Esophagus muscularis mucosa (tissue), 4 donors: Measurements from ENCODE around the gene PUS7. TPM values are rescaled to one million over a fixed set of nuclear protein-coding genes. Genes with fewer than 3 reads are reported as not detected.
A peak's percentile ranks its signal among the peaks of the same experiment; 100 is the strongest.
"Not testable (repeated sequence)": the region's sequence is repeated elsewhere in the genome, so short reads cannot be mapped to it uniquely, and the experiment has no call there.

Experiments used
- DNase-seq: peaks from one replicate; pipeline ENCODE4 v3.0.0-alpha.2; 2017; ENCODE audit errors: extremely low spot score
- H3K27ac ChIP-seq, 4 donors: fragments of 200-600 bp; sonication (generic); replicated peaks in 1 of 4; 1 replicate in 3 of 4; 2 replicates in 1 of 4; pipeline ENCODE4 v1.5.1; 2016 to 2019; ENCODE audit warnings: mild to moderate bottlenecking in 1 of 4
- H3K27me3 ChIP-seq, 4 donors: fragments of 200-600 bp; sonication (generic); one replicate each; pipeline versions ENCODE4 v1.5.1 to v1.6.0; 2016 to 2019
- H3K36me3 ChIP-seq, 4 donors: fragments of 200-600 bp; sonication (generic); one replicate each; pipeline ENCODE4 v1.5.1; 2016 to 2019
- H3K4me1 ChIP-seq, 4 donors: fragments of 200-600 bp; sonication (generic); one replicate each; pipeline ENCODE4 v1.5.1; 2016 to 2019
- H3K4me3 ChIP-seq, 4 donors: fragments of 200-600 bp; sonication (generic); 1 replicate in 2 of 4; 2 replicates in 2 of 4; pipeline ENCODE4 v1.5.1; 2016 to 2019; ENCODE audit warnings: mild to moderate bottlenecking in 4 of 4, moderate library complexity in 1 of 4
- H3K9me3 ChIP-seq, 4 donors: fragments of 200-600 bp; sonication (generic); 1 replicate in 3 of 4; 2 replicates in 1 of 4; pipeline ENCODE4 v1.5.1; 2016 to 2019
- CTCF ChIP-seq, 3 experiments: fragments of 200-600 bp in 2 of 3; fragments of 450-650 bp in 1 of 3; sonication (generic) in 2 of 3; IDR thresholded peaks; one replicate each; pipeline ENCODE4 v1.5.1; 2017 to 2019; ENCODE audit warnings: antibody characterized with exemption in 3 of 3, mild to moderate bottlenecking in 2 of 3, moderate library complexity in 1 of 3
- EP300 ChIP-seq: sonication (generic); formaldehyde crosslinking; IDR thresholded peaks from one replicate; pipeline ENCODE4 v1.6.1; 2017; ENCODE audit warnings: antibody characterized with exemption
- POLR2A ChIP-seq: fragments of 450-650 bp; IDR thresholded peaks from one replicate; pipeline ENCODE4 v1.6.1; 2017; ENCODE audit warnings: antibody characterized with exemption, moderate library complexity, mild to moderate bottlenecking, low read depth
- POLR2AphosphoS5 ChIP-seq, 2 donors: sonication (generic); formaldehyde crosslinking; IDR thresholded peaks; one replicate each; pipeline ENCODE4 v1.6.1; 2017; ENCODE audit warnings: antibody characterized with exemption in 2 of 2
- whole genome bisulfite sequencing: methylation state at CpG from one replicate; pipeline ENCODE4 v1.1.5; 2018; 5-methylcytosine and 5-hydroxymethylcytosine counted together
- intact Hi-C: fragments of 100-400 bp; cut with DNase I; formaldehyde crosslinking; loops from one replicate; pipeline ENCODE4 v1.15.1; 2023
- total RNA-seq, 4 donors: library from RNA; depleted of rRNA; stranded (reverse); fragments of >200 nt; gene quantifications; one replicate each; pipeline versions ENCODE4 v1.1.0 to v1.2.1, GENCODE V29; 2016

PUS7 gene
- total RNA-seq, 4 donors from 2014 or later, result 7.1 to 22.9 (median 12.7) TPM

- no peak overlapping the region for H3K4me3 ChIP-seq
- TF ChIP-seq POLR2A (no peak), POLR2AphosphoS5 (IDR thresholded peaks at IDR 0.05) (no peak), EP300 (no peak), CTCF (IDR thresholded peaks at IDR 0.05) (no peak)
- DNase-seq, result no peak
- no peaks in the 10 kb centered on the region for H3K9me3 ChIP-seq
- no peak overlapping the region for H3K27ac ChIP-seq
- H3K4me1 ChIP-seq, result peaks cover 16 to 33% (median 24%) of the 10 kb centered on the region in 4 donors
- intact Hi-C loops, result no loop called here
- WGBS, result 93% methylated on average over 20 of the region's 20 CpGs
- no peaks in the 10 kb centered on the region for H3K27me3 ChIP-seq
- H3K36me3 ChIP-seq, result peaks cover 0 to 8% (median 5%) of the 10 kb centered on the region in 4 donors
Observed at GRCh38 chr7:105530546-105530945, 8.5 kb upstream of the PUS7 start.

- no peak overlapping the region for H3K27ac ChIP-seq
- H3K27me3 ChIP-seq, result no peaks in the 10 kb centered on the region
- intact Hi-C loops, result no loop called here
- DNase-seq, result no peak
- no peaks in the 10 kb centered on the region for H3K9me3 ChIP-seq
- peaks cover 16 to 33% (median 24%) of the 10 kb centered on the region in 4 donors for H3K4me1 ChIP-seq
- no peak overlapping the region for H3K4me3 ChIP-seq
- TF ChIP-seq CTCF (IDR thresholded peaks at IDR 0.05), result no peak
- no peak for TF ChIP-seq POLR2AphosphoS5 (IDR thresholded peaks at IDR 0.05)
- no peak for TF ChIP-seq POLR2A
- TF ChIP-seq EP300, result no peak
- peaks cover 0 to 8% (median 2%) of the 10 kb centered on the region in 4 donors for H3K36me3 ChIP-seq
- WGBS, result 93% methylated on average over 10 of the region's 10 CpGs
Observed at GRCh38 chr7:105530126-105530525, 8.1 kb upstream of the PUS7 start.

DNA sequence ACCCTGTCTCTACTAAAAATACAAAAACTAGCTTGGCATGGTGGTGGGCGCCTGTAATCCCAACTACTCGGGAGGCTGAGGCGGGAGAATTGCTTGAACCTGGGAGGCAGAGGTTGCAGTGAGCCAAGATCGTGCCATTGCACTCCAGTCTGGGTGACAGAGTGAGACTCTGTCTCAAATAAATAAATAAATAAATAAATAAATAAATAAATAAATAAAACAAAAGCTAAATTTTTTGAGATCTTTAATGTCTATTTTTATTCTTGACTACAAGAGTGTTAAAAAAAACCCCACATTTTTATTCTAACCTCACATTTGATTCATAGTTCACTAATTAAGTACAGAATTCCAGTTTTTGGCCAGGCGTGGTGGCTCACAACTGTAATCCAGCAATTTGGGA lies 5.7 kb upstream of the PUS7 start:
- H3K9me3 ChIP-seq, H3K36me3 ChIP-seq, DNase-seq, H3K4me3 ChIP-seq, intact Hi-C loops, H3K27me3 ChIP-seq, H3K27ac ChIP-seq: not testable (repeated sequence)
- peaks cover 9 to 13% (median 11%) of the 10 kb centered on the region in 4 donors for H3K4me1 ChIP-seq
- WGBS, result 98% methylated on average over 5 of the region's 5 CpGs

GRCh38 chr7:105524840-105525239 lies 2.8 kb upstream of the PUS7 start:
- DNase-seq, result no peak
- Histone ChIP-seq H3K36me3 (no peaks in the 10 kb centered on the region), H3K4me1 (peaks cover 14 to 24% (median 18%) of the 10 kb centered on the region in 4 donors), H3K4me3 (no peak overlapping the region), H3K27me3 (no peaks in the 10 kb centered on the region), H3K27ac (no peak overlapping the region), H3K9me3 (no peaks in the 10 kb centered on the region)
- WGBS, result 82% methylated on average over 4 of the region's 4 CpGs
- intact Hi-C loops, result no loop called here
- no peak for TF ChIP-seq POLR2AphosphoS5 (IDR thresholded peaks at IDR 0.05)
- no peak for TF ChIP-seq POLR2A

DNA sequence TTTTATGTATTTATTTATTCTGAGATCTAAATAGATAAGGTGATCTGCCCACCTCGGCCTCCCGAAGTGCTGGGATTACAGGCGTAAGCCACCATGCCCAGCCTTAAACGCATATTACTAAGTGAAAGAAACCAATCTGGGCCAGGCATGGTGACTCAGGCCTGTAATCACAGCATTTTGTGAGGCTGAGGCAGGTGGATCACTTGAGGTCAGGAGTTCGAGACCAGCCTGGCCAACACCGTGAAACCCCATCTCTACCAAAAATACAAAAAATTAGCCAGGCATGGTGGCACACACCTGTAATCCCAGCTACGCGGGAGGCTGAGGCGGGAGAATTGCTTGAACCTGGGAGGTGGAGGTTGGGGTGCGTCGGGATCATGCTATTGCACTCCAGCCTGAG lies 2.4 kb upstream of the PUS7 start:
- H3K9me3 ChIP-seq, DNase-seq, H3K27me3 ChIP-seq, H3K4me3 ChIP-seq, intact Hi-C loops, H3K27ac ChIP-seq, H3K36me3 ChIP-seq: not testable (repeated sequence)
- 97% methylated on average over 11 of the region's 11 CpGs for WGBS
- H3K4me1 ChIP-seq, result peaks cover 14 to 24% (median 18%) of the 10 kb centered on the region in 4 donors

GRCh38 chr7:105521027-105521716 lies 899 bp downstream of the PUS7 start:
- H3K27me3 ChIP-seq, result no peaks in the 10 kb centered on the region
- no peaks in the 10 kb centered on the region for H3K36me3 ChIP-seq
- H3K27ac ChIP-seq, result peak overlapping the region; percentile 88 to 95 (median 92)
- 8% methylated on average over 24 of the region's 25 CpGs for WGBS
- intact Hi-C loops, result no loop called here
- peak overlapping the region; percentile 78 to 94 (median 78) for H3K4me3 ChIP-seq
- no peak for DNase-seq
- peaks cover 14 to 24% (median 18%) of the 10 kb centered on the region in 4 donors for H3K4me1 ChIP-seq
- H3K9me3 ChIP-seq, result no peaks in the 10 kb centered on the region
- TF ChIP-seq POLR2AphosphoS5 (IDR thresholded peaks at IDR 0.05) (no peak), EP300 (no peak), CTCF (IDR thresholded peaks at IDR 0.05) (no peak), POLR2A (no peak)

- Histone ChIP-seq H3K4me1 (peaks cover 14 to 24% (median 18%) of the 10 kb centered on the region in 4 donors), H3K4me3 (peak overlapping the region in 2 of 4 donors; percentile 78 to 94), H3K27ac (peak overlapping the region; percentile 88 to 95 (median 92))
- intact Hi-C loops, DNase-seq, H3K36me3 ChIP-seq, H3K9me3 ChIP-seq, H3K27me3 ChIP-seq: not testable (repeated sequence)
- 91% methylated on average over 7 of the region's 7 CpGs for WGBS
Observed at GRCh38 chr7:105520620-105521019, 1.5 kb downstream of the PUS7 start.
